T-cell (primary cell): ENCODE data around the gene TCHP. TPM values are rescaled to one million over a fixed set of nuclear protein-coding genes. Genes with fewer than 3 reads are reported as not detected.
A peak's percentile ranks its signal among the peaks of the same experiment; 100 is the strongest.

ENCODE experiments used
- ATAC-seq, 4 experiments: fragments of 200-7000 bp in 3 of 4; fragments of 150-1000 bp in 1 of 4; cut with Tn5 transposase; replicated peaks in 1 of 4; 1 replicate in 3 of 4; 2 replicates in 1 of 4; pipeline ENCODE4 v1.10.0; 2021; ENCODE audit warnings: moderate library complexity in 3 of 4, mild to moderate bottlenecking in 2 of 4, moderate number of reproducible peaks in 1 of 4
- CTCF ChIA-PET, 2 donors: fragments of 300-600 bp; sonication (Branson Sonifier 250); formaldehyde crosslinking; loops; one replicate each; lab custom pipeline; 2022; ENCODE audit warnings: antibody characterized with exemption in 2 of 2; lab: Charles Lee
- POLR2A ChIA-PET, 2 donors: fragments of 300-600 bp; sonication (Branson Sonifier 250); formaldehyde crosslinking; loops; one replicate each; lab custom pipeline; 2022; ENCODE audit warnings: antibody characterized with exemption in 2 of 2; lab: Charles Lee
- DNase-seq, 35 experiments: peaks; one replicate each; pipeline versions ENCODE4 v3.0.0 to v3.0.0-alpha.2; 2013 to 2023
- H3K27ac ChIP-seq: one replicate; pipeline ENCODE4 v1.5.1; 2013; ENCODE audit warnings: low read length
- H3K27me3 ChIP-seq, 2 experiments: replicated peaks in 1 of 2; 1 replicate in 1 of 2; 2 replicates in 1 of 2; pipeline versions ENCODE4 v1.6.1 to v1.7.0; 2013; ENCODE audit warnings: low read length in 1 of 2, mixed read lengths in 1 of 2; ENCODE audit not compliant: control insufficient read depth in 2 of 2, insufficient read depth in 2 of 2; ENCODE audit errors: extremely low read depth in 1 of 2
- H3K36me3 ChIP-seq, 2 donors: 1 replicate in 1 of 2; 2 replicates in 1 of 2; pipeline versions ENCODE4 v1.6.1 to v1.7.0; 2013; ENCODE audit warnings: low read length in 1 of 2; ENCODE audit not compliant: control insufficient read depth in 2 of 2, insufficient read depth in 1 of 2; ENCODE audit errors: extremely low read depth in 1 of 2
- H3K4me1 ChIP-seq, 2 experiments: 1 replicate in 1 of 2; 2 replicates in 1 of 2; pipeline versions ENCODE4 v1.6.1 to v1.7.0; 2013; ENCODE audit warnings: low read length in 2 of 2, mixed read lengths in 1 of 2; ENCODE audit not compliant: insufficient read depth in 2 of 2, control insufficient read depth in 1 of 2; ENCODE audit errors: extremely low read depth in 1 of 2
- H3K4me3 ChIP-seq, 2 donors: 1 replicate in 1 of 2; 2 replicates in 1 of 2; pipeline versions ENCODE4 v1.5.1 to v1.7.0; 2013; ENCODE audit warnings: mild to moderate bottlenecking in 2 of 2, low read length in 1 of 2, moderate library complexity in 1 of 2; ENCODE audit not compliant: control insufficient read depth in 1 of 2; ENCODE audit errors: extremely low read depth in 1 of 2
- H3K9me3 ChIP-seq: 2 replicates; pipeline ENCODE4 v1.7.0; 2013
- H3K27ac Mint-ChIP-seq, 2 donors: one replicate each; pipeline ENCODE4 v1.8.0; 2020 to 2021; ENCODE audit warnings: mild to moderate bottlenecking in 2 of 2, mixed read lengths in 2 of 2
- H3K27me3 Mint-ChIP-seq, 2 donors: one replicate each; pipeline ENCODE4 v1.8.0; 2021 to 2022; ENCODE audit warnings: mixed read lengths in 2 of 2
- H3K36me3 Mint-ChIP-seq: one replicate; pipeline ENCODE4 v1.8.0; 2021; ENCODE audit warnings: mixed read lengths
- H3K4me1 Mint-ChIP-seq, 3 donors: one replicate each; pipeline ENCODE4 v1.8.0; 2020 to 2022; ENCODE audit warnings: mixed read lengths in 3 of 3, mild to moderate bottlenecking in 1 of 3
- H3K4me3 Mint-ChIP-seq, 3 donors: one replicate each; pipeline ENCODE4 v1.8.0; 2020 to 2022; ENCODE audit warnings: mild to moderate bottlenecking in 3 of 3, mixed read lengths in 3 of 3, moderate library complexity in 3 of 3
- H3K9me3 Mint-ChIP-seq, 3 donors: one replicate each; pipeline ENCODE4 v1.8.0; 2020 to 2022; ENCODE audit warnings: mixed read lengths in 3 of 3
- WGBS: methylation state at CpG from one replicate; pipeline ENCODE4 v1.1.5; 2013; ENCODE audit warnings: missing lambda C conversion rate; ENCODE audit not compliant: insufficient coverage; 5-methylcytosine and 5-hydroxymethylcytosine counted together
- total RNA-seq, 35 experiments: library from RNA in 6 of 35; stranded (reverse) in 6 of 35; fragments of 120-200 nt in 1 of 35; gene quantifications; one replicate each; pipeline versions ENCODE4 v1.2.1 to v1.2.4 and lab custom pipeline; 2013 to 2026

Gene TCHP
- total RNA-seq, 5 donors from 2014 or later (not counting 1 experiment from before 2014, with no cell fraction given): 25.9 to 41.5 (median 37.3) TPM

DNA sequence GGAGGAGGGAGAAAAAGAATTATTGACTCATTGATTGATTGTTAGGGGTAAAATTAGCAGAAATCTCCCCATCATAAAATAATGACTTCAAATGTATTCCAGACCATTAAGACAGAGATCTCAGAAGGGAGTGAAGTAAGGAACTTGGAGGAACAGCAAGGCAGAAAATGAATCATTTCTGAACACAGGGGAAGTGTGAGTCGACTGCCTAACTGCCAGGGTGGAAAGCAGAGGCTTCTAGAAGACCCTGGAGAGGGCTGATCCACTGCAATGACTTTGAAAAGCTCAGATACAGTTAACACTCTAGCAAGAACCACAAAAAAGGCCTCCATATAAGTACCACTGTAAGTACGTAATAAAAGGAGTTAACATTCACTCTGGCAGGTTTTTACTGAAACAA is 29.4 kb upstream of the TCHP start:
- H3K27me3 Mint-ChIP-seq: no peaks in the 10 kb centered on the region
- peaks cover 14% of the 10 kb centered on the region for H3K36me3 Mint-ChIP-seq
- H3K4me1 Mint-ChIP-seq: peaks cover 16 to 34% (median 29%) of the 10 kb centered on the region in 3 donors
- no peaks in the 10 kb centered on the region for H3K9me3 Mint-ChIP-seq
- no peak overlapping the region for H3K27ac Mint-ChIP-seq
- DNase-seq (no peak), ATAC-seq (no peak)
- Histone ChIP-seq H3K4me3 (no peak overlapping the region), H3K27ac (no peak overlapping the region), H3K9me3 (no peaks in the 10 kb centered on the region), H3K4me1 (peaks cover 0 to 7% of the 10 kb centered on the region in 2 experiments), H3K36me3 (peaks cover 5 to 15% of the 10 kb centered on the region in 2 donors), H3K27me3 (no peaks in the 10 kb centered on the region)
- 100% methylated on average over 1 of the region's 2 CpGs for WGBS
- ChIA-PET CTCF (interaction anchor here in 1 of 2 donors (0.7 kb wide), 1 partner anchor 17 kb away, joined by 10 read pairs; no protein-coding TSS in a partner anchor), POLR2A (no interaction called here)
- no peak overlapping the region for H3K4me3 Mint-ChIP-seq

DNA sequence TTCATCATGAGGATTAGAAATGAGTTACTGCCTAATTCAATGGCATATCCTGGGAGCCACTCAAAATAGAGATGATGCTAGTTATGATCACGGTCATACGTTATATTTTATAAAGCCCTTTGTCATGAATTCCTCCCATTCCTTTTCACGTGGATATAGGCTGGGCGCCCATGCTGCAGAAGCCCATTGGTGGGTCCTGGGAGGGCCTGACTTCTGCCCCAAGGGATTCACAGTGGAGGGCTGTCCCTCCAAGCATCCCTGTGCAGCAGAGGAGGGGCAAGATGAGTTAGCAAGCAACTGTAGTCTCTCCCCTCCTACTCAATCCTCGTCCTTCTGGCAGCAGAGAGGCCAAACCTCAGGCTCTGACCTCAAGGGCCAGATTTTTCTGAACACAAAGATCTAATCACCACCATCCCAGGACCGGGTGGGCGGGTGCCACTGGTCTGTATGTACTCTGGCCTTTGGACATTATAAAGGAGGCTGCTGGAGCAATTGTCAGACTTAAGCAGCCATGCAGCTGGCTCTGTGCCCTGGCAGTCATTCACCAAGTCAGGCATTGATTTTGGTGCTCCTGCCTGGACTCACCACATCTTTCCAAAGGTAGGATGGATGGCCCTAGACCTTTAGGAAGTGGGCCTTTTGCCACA is 28.3 kb upstream of the TCHP start:
- H3K4me1 Mint-ChIP-seq: peaks cover 28 to 36% (median 36%) of the 10 kb centered on the region in 3 donors
- peaks cover 0 to 13% of the 10 kb centered on the region in 2 experiments for H3K4me1 ChIP-seq
- POLR2A ChIA-PET: no interaction called here

DNA sequence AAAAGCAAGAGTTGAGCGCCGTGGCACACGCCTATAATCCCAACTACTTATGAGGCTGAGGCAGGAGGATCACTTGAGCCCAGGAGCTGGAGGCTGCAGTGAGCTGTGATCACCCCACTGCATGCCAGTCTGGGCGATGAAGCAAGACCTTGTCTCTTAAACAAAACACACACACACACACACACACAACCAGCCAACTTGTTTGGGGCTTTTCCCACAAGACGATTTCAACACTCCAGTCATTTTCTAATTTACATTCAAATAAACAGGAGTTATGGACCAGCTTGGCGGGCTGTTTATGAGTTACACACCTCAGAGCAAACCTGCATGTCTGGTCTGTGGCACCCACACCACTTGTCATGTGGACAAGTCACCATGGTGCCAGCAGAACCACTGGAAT is 26.4 kb upstream of the TCHP start:
- ChIA-PET POLR2A (interaction anchor here in 1 of 2 donors (0.5 kb wide), 1 partner anchor 771 kb away, joined by 4 read pairs; no protein-coding TSS in a partner anchor), CTCF (no interaction called here)
- H3K9me3 ChIP-seq: no peaks in the 10 kb centered on the region
- Mint-ChIP-seq H3K4me3 (no peak overlapping the region), H3K36me3 (peaks cover 10% of the 10 kb centered on the region), H3K27me3 (no peaks in the 10 kb centered on the region), H3K9me3 (no peaks in the 10 kb centered on the region), H3K27ac (no peak overlapping the region), H3K4me1 (peaks cover 40 to 51% (median 50%) of the 10 kb centered on the region in 3 donors)
- peaks cover 5 to 15% of the 10 kb centered on the region in 2 donors for H3K36me3 ChIP-seq
- ATAC-seq (no peak), DNase-seq (no peak)
- no peak overlapping the region for H3K4me3 ChIP-seq
- WGBS: 92% methylated on average over 4 of the region's 6 CpGs
- peaks cover 2 to 26% of the 10 kb centered on the region in 2 experiments for H3K4me1 ChIP-seq
- H3K27me3 ChIP-seq: no peaks in the 10 kb centered on the region
- H3K27ac ChIP-seq: no peak overlapping the region

More for the DNA sequence above, 28.3 kb upstream of the TCHP start:
- peak overlapping the region in 1 of 2 donors; percentile 52 for H3K27ac Mint-ChIP-seq
- no peak for ATAC-seq
- 100% methylated on average over 2 of the region's 7 CpGs for WGBS
- no peak overlapping the region for H3K4me3 Mint-ChIP-seq
- no peak for DNase-seq
- CTCF ChIA-PET: no interaction called here
- no peak overlapping the region for H3K4me3 ChIP-seq
- peaks cover 14% of the 10 kb centered on the region for H3K36me3 Mint-ChIP-seq
- no peaks in the 10 kb centered on the region for H3K27me3 Mint-ChIP-seq
- H3K36me3 ChIP-seq: peaks cover 5 to 15% of the 10 kb centered on the region in 2 donors
- no peaks in the 10 kb centered on the region for H3K9me3 Mint-ChIP-seq
- H3K27me3 ChIP-seq: no peaks in the 10 kb centered on the region
- no peaks in the 10 kb centered on the region for H3K9me3 ChIP-seq
- H3K27ac ChIP-seq: no peak overlapping the region

GRCh38 chr12:109875572-109876131 is 24.4 kb upstream of the TCHP start:
- H3K4me3 Mint-ChIP-seq: no peak overlapping the region
- Histone ChIP-seq H3K9me3 (no peaks in the 10 kb centered on the region), H3K27ac (no peak overlapping the region), H3K36me3 (peaks cover 2 to 15% of the 10 kb centered on the region in 2 donors), H3K27me3 (no peaks in the 10 kb centered on the region), H3K4me3 (no peak overlapping the region), H3K4me1 (peaks cover 11 to 41% of the 10 kb centered on the region in 2 experiments)
- ATAC-seq (no peak), DNase-seq (no peak)
- H3K9me3 Mint-ChIP-seq: no peaks in the 10 kb centered on the region
- CTCF ChIA-PET: interaction anchor here (0.5 to 0.7 kb wide), 3 partner anchors 10 to 1580 kb away, joined by 3 to 9 read pairs (median 5); no protein-coding TSS in a partner anchor
- H3K36me3 Mint-ChIP-seq: peaks cover 7% of the 10 kb centered on the region
- peak overlapping the region in 1 of 2 donors; percentile 31 for H3K27ac Mint-ChIP-seq
- no peaks in the 10 kb centered on the region for H3K27me3 Mint-ChIP-seq
- POLR2A ChIA-PET: no interaction called here
- no CpG with 5 or more reads among the region's 6 CpGs for WGBS
- H3K4me1 Mint-ChIP-seq: peaks cover 55 to 63% (median 63%) of the 10 kb centered on the region in 3 donors

DNA sequence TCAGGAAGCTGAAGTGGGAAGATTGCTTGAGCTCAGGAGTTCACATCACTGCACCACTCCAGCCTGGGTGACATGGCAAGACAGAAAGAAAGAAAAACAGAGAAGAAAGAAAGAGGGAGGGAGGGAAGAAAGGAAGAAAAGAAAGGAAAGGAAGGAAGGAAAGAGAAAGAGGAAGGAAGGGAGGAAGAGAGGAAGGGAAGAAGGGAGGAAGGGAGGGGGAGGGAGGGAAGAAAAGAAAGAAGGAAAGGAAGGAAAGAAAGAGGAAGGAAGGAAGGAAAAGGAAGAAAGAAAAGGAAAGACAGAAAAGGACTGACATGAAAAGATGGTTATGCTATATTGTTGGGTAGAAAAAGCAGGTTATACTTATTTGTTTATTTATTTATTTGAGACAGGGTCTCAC is 23.7 kb upstream of the TCHP start:
- Histone ChIP-seq H3K27me3 (no peaks in the 10 kb centered on the region), H3K4me3 (no peak overlapping the region), H3K36me3 (peaks cover 2 to 13% of the 10 kb centered on the region in 2 donors), H3K9me3 (no peaks in the 10 kb centered on the region), H3K27ac (no peak overlapping the region), H3K4me1 (peaks cover 16 to 45% of the 10 kb centered on the region in 2 experiments)
- Mint-ChIP-seq H3K27ac (no peak overlapping the region), H3K4me1 (peaks cover 60 to 68% (median 66%) of the 10 kb centered on the region in 3 donors), H3K9me3 (no peaks in the 10 kb centered on the region), H3K36me3 (peaks cover 6% of the 10 kb centered on the region), H3K4me3 (no peak overlapping the region), H3K27me3 (no peaks in the 10 kb centered on the region)
- no peak for DNase-seq
- no peak for ATAC-seq
- ChIA-PET POLR2A (no interaction called here), CTCF (interaction anchor here (0.5 to 0.7 kb wide), 4 partner anchors 9 to 1579 kb away, joined by 3 to 9 read pairs (median 5); no protein-coding TSS in a partner anchor)

DNA sequence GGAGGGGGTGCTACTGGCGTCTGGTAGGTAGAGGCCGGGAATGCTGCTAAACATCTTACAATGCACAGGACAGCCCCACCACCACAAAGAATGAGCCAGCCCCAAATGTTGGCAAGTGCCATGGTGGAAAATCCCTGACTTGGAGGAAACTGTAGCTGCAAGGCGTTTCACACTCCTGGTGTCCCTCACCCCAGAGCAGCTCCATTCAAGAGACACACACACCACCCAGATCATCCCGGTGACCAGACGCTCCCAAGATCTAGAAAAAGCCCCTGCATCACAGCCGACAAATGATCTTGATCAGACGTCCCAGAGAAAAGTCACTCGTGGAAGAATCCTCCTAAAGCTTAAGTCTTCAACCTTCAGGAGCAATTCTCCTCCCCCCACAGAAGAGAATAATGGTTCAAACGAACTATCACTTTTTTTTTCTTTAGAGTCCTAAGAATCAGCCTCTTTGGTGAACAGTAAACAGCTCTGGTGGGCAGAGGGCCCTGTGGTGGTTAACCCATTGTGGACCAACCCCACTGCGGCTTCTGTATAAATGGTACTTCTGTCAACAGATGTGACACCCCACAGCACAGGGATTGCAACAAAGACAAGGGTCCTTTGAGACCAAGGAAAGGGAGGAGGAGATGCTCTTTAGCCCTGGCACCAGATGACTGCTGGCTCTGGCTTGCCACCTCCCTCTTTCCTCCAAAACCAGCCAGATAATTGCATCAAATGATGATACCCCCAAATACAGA is 22.4 kb upstream of the TCHP start:
- Histone ChIP-seq H3K27ac (no peak overlapping the region), H3K4me1 (peaks cover 16 to 41% of the 10 kb centered on the region in 2 experiments), H3K36me3 (peaks cover 2 to 3% of the 10 kb centered on the region in 2 donors), H3K27me3 (no peaks in the 10 kb centered on the region), H3K4me3 (no peak overlapping the region), H3K9me3 (no peaks in the 10 kb centered on the region)
- DNase-seq: no peak
- peak overlapping the region; percentile 46 to 90 (median 51) for H3K4me3 Mint-ChIP-seq
- H3K4me1 Mint-ChIP-seq: peaks cover 58 to 65% (median 63%) of the 10 kb centered on the region in 3 donors
- H3K36me3 Mint-ChIP-seq: peaks cover 3% of the 10 kb centered on the region
- no peaks in the 10 kb centered on the region for H3K27me3 Mint-ChIP-seq
- no peak for ATAC-seq
- ChIA-PET CTCF (interaction anchor here (0.6 to 2.3 kb wide), 4 partner anchors 24 to 72 kb away, joined by 3 to 5 read pairs (median 4); no protein-coding TSS in a partner anchor), POLR2A (interaction anchor here in 1 of 2 donors (0.5 kb wide), 1 partner anchor 63 kb away, joined by 4 read pairs; no protein-coding TSS in a partner anchor)
- H3K27ac Mint-ChIP-seq: no peak overlapping the region
- H3K9me3 Mint-ChIP-seq: no peaks in the 10 kb centered on the region
- WGBS: 95% methylated on average over 5 of the region's 10 CpGs
